OCI-LY7 (cell line): ENCODE results near the gene C1orf185. TPM values are rescaled to one million over a fixed set of nuclear protein-coding genes. Genes with fewer than 3 reads are reported as not detected.

Experiments used
- BruUV-seq: library from RNA; stranded (reverse); fragments of 400-500 nt; replicated peaks from 2 replicates; lab custom pipeline; 2021; lab: Mats Ljungman, UMichigan
- CTCF ChIA-PET: fragments of 300-600 bp; sonication (Branson Sonifier 250); formaldehyde crosslinking; loops from one replicate; lab custom pipeline; 2022; ENCODE audit warnings: antibody characterized with exemption; ENCODE audit not compliant: unreplicated experiment; lab: Charles Lee
- POLR2A ChIA-PET: fragments of 300-600 bp; sonication (Branson Sonifier 250); formaldehyde crosslinking; loops from one replicate; lab custom pipeline; 2022; ENCODE audit warnings: antibody characterized with exemption; lab: Charles Lee
- DNase-seq: peaks from one replicate; pipeline ENCODE4 v3.0.0-alpha.2; 2015; ENCODE audit warnings: low spot score
- H2AFZ ChIP-seq: fragments of 200-600 bp; sonication (generic), shearing (Covaris generic); 2 replicates; pipeline ENCODE4 v1.6.1; 2014; ENCODE audit warnings: mild to moderate bottlenecking, antibody characterized with exemption, low read length, moderate library complexity
- H3K27ac ChIP-seq: fragments of 200-600 bp; sonication (generic); 2 replicates; pipeline ENCODE4 v1.5.1; 2014; ENCODE audit warnings: mixed run types, low read depth, mild to moderate bottlenecking, moderate library complexity, low read length, inconsistent platforms; ENCODE audit not compliant: poor library complexity, severe bottlenecking
- H3K36me3 ChIP-seq: fragments of 200-600 bp; sonication (generic); 2 replicates; pipeline ENCODE4 v1.6.1; 2014; ENCODE audit warnings: mild to moderate bottlenecking, antibody characterized with exemption, low read length, moderate library complexity, mixed read lengths; ENCODE audit not compliant: insufficient read depth
- H3K4me1 ChIP-seq: fragments of 200-600 bp; sonication (generic); 2 replicates; pipeline ENCODE4 v1.5.1; 2014; ENCODE audit warnings: mild to moderate bottlenecking, low read length; ENCODE audit not compliant: insufficient read depth, poor library complexity, severe bottlenecking
- H3K4me2 ChIP-seq: fragments of 200-600 bp; sonication (generic); 2 replicates; pipeline ENCODE4 v1.6.1; 2014; ENCODE audit warnings: mild to moderate bottlenecking, low read length
- H3K4me3 ChIP-seq: fragments of 200-600 bp; sonication (generic); 2 replicates; pipeline ENCODE4 v1.5.1; 2014; ENCODE audit warnings: mild to moderate bottlenecking, low read depth, low read length; ENCODE audit not compliant: poor library complexity, severe bottlenecking
- H3K79me2 ChIP-seq: fragments of 200-600 bp; sonication (generic); 2 replicates; pipeline ENCODE4 v1.6.1; 2016; ENCODE audit warnings: low read depth, mild to moderate bottlenecking, low read length, moderate library complexity, mixed read lengths; ENCODE audit not compliant: insufficient read depth
- H3K9me2 ChIP-seq: fragments of 200-600 bp; sonication (generic); 2 replicates; pipeline ENCODE4 v1.6.1; 2016; ENCODE audit warnings: mild to moderate bottlenecking, low read length, mixed read lengths; ENCODE audit not compliant: insufficient read depth
- H3K9me3 ChIP-seq: fragments of 200-600 bp; sonication (generic); 2 replicates; pipeline ENCODE4 v1.6.1; 2014; ENCODE audit warnings: mild to moderate bottlenecking, mixed run types, low read length, mixed read lengths
- H4K20me1 ChIP-seq: fragments of 200-600 bp; sonication (generic); 2 replicates; pipeline ENCODE4 v1.6.1; 2014; ENCODE audit warnings: mild to moderate bottlenecking, antibody characterized with exemption, low read length, moderate library complexity, mixed read lengths; ENCODE audit not compliant: insufficient read depth
- EZH2phosphoT487 ChIP-seq: fragments of 200-600 bp; sonication (generic); IDR thresholded peaks from 2 replicates; pipeline ENCODE4 v1.6.1; 2018; ENCODE audit warnings: low read depth, borderline replicate concordance, mild to moderate bottlenecking, mixed run types, antibody characterized with exemption, low read length, moderate library complexity, mixed read lengths
- intact Hi-C: fragments of 100-400 bp; cut with micrococcal nuclease; formaldehyde crosslinking; loops from one replicate; pipeline ENCODE4 v1.10.0; 2022; ENCODE audit not compliant: unreplicated experiment
- total RNA-seq, 2 experiments: library from RNA; depleted of rRNA in 1 of 2; stranded (reverse); fragments of >200 nt in 1 of 2; shearing (Covaris generic) in 1 of 2; gene quantifications; 2 replicates each; pipeline ENCODE4 v1.2.3, GENCODE V29; 2014 to 2022
- TF ChIP-seq, protein P1 (sequence below): fragments of 200-600 bp; sonication (generic); conservative IDR thresholded peaks from 2 replicates; pipeline ENCODE4 v1.5.1; 2014; ENCODE audit warnings: mild to moderate bottlenecking, antibody characterized with exemption, low read length, moderate library complexity, mixed read lengths

C1orf185 gene
- total RNA-seq, 2 experiments from 2014 or later, result not detected

DNA sequence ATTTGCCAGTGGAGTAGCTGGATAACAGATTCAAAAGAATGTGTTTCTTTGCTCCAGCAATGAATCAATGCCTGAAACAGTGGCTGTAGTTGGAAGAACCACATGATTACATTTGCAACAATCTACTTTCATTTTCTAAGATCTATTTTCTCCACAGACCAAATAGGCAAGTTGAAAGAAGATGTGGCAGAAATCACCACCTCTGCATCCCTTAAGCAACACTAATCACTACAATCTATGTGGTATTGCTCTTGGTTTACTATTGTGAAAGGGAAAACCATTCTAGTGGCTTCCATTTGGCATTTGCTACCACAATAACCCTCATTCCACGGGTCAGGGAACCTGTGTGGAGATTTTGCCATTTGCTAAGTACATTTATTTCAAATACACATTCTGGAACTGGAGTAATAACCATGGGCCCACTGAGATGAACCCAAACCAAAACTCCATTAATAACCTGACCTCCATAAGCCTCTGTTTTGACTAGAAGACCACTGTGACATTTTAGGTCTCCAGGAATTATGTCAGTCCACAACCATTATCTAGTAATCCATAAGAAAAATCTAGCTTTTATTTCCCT is 66.3 kb downstream of the C1orf185 start:
- CTCF ChIA-PET, result no interaction called here
- H4K20me1 ChIP-seq, result no peaks in the 10 kb centered on the region
- POLR2A ChIA-PET, result interaction anchor here (0.9 to 1.1 kb wide), 2 partner anchors 10 to 28 kb away, joined by 3 to 4 read pairs; no protein-coding TSS in a partner anchor
- H3K9me3 ChIP-seq, result no peaks in the 10 kb centered on the region
- no peaks in the 10 kb centered on the region for H3K36me3 ChIP-seq
- TF ChIP-seq, protein P1, sequence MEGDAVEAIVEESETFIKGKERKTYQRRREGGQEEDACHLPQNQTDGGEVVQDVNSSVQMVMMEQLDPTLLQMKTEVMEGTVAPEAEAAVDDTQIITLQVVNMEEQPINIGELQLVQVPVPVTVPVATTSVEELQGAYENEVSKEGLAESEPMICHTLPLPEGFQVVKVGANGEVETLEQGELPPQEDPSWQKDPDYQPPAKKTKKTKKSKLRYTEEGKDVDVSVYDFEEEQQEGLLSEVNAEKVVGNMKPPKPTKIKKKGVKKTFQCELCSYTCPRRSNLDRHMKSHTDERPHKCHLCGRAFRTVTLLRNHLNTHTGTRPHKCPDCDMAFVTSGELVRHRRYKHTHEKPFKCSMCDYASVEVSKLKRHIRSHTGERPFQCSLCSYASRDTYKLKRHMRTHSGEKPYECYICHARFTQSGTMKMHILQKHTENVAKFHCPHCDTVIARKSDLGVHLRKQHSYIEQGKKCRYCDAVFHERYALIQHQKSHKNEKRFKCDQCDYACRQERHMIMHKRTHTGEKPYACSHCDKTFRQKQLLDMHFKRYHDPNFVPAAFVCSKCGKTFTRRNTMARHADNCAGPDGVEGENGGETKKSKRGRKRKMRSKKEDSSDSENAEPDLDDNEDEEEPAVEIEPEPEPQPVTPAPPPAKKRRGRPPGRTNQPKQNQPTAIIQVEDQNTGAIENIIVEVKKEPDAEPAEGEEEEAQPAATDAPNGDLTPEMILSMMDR, result no peak
- no peaks in the 10 kb centered on the region for H3K79me2 ChIP-seq
- H3K4me3 ChIP-seq, result no peak overlapping the region
- no peaks in the 10 kb centered on the region for H3K4me1 ChIP-seq
- intact Hi-C loops, result no loop called here
- H2AFZ ChIP-seq, result no peak overlapping the region
- no TSS peak for BruUV-seq
- DNase-seq, result no peak
- no peak overlapping the region for H3K27ac ChIP-seq
- no peak overlapping the region for H3K4me2 ChIP-seq
- H3K9me2 ChIP-seq, result no peaks in the 10 kb centered on the region

DNA sequence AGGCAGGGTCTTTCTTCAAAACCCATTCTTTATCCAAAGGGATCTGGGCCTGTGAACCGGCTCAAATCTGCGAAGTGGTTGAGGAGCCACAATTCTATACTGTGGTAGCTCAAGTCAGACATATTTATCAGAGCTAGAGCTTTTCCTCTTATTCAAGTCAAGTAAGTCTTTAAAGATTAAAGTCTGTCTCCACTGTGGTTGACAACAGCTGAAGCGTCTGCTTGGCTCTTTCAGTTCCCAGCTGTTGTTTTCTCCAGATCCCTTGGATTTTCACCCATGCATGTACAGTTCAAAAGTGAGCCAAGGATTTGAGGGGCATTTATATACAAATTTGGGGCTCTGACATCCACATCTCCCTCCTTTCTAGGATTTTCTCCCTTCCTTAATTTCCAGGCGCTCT is 66.9 kb downstream of the C1orf185 start:
- Histone ChIP-seq H3K9me3 (no peaks in the 10 kb centered on the region), H3K79me2 (no peaks in the 10 kb centered on the region), H3K4me3 (no peak overlapping the region), H2AFZ (no peak overlapping the region), H3K36me3 (no peaks in the 10 kb centered on the region), H3K27ac (no peak overlapping the region), H4K20me1 (no peaks in the 10 kb centered on the region), H3K4me1 (no peaks in the 10 kb centered on the region), H3K9me2 (no peaks in the 10 kb centered on the region), H3K4me2 (no peak overlapping the region)
- TF ChIP-seq, protein P1, result no peak
- TF ChIP-seq EZH2phosphoT487, result no peak
- intact Hi-C loops, result no loop called here
- DNase-seq, result no peak
- POLR2A ChIA-PET, result interaction anchor here (0.9 to 1.1 kb wide), 2 partner anchors 9 to 27 kb away, joined by 3 to 4 read pairs; no protein-coding TSS in a partner anchor
- CTCF ChIA-PET, result no interaction called here
- no TSS peak for BruUV-seq

DNA sequence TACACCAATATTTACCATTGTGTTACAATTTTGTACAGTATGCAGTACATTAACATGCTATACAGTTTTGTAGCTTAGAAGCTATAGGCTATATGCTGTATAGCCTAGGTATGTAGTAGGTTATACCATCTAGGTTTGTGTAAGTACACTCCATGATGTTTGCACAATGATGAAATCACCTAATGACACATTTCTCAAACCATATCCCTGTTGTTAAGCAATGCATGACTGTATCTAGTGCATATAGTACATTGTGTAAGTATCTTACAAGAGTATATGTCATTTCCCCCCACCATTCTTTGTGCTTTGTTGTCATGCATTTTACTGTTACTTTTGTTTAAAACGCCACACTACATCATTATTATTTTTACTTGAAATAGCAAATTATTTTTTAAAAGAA is 68.3 kb downstream of the C1orf185 start:
- BruUV-seq, result no TSS peak
- no peak for TF ChIP-seq EZH2phosphoT487
- TF ChIP-seq, protein P1, result no peak
- Histone ChIP-seq H4K20me1 (no peaks in the 10 kb centered on the region), H3K4me3 (no peak overlapping the region), H3K36me3 (no peaks in the 10 kb centered on the region), H3K79me2 (no peaks in the 10 kb centered on the region), H3K9me3 (no peaks in the 10 kb centered on the region), H3K4me1 (no peaks in the 10 kb centered on the region), H3K27ac (no peak overlapping the region), H3K4me2 (no peak overlapping the region), H2AFZ (no peak overlapping the region), H3K9me2 (no peaks in the 10 kb centered on the region)
- POLR2A ChIA-PET, result no interaction called here
- CTCF ChIA-PET, result no interaction called here
- DNase-seq, result no peak
- intact Hi-C loops, result no loop called here
